ENCODE measurements around the gene TYW1.
"Not testable (repeated sequence)": the region's sequence is repeated elsewhere in the genome, so short reads cannot be mapped to it uniquely, and the experiment has no call there.

Gene TYW1

DNA sequence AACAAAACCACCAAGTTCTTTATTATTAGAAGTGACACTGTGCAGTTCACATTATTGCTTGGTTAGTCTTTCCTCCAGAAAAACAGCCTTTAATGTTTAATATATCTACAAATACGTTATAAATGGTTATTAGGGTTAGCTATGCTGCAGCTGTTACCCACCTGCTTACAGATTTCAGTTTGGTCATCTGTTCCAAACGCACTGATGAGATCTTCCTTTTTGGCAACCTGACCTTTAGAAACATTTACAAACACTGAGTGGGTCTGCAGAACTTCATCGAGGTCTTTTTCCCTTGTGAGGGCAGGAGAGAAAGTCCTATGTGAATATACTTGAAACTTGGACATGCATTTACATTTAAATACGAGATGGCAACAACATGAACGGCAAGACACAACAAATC, 2.6 kb upstream of the TYW1 start:
- DNase-seq (ENCODE audit: low read depth in 2 of 2, low spot score in 1 of 2), result not testable (repeated sequence)

DNA sequence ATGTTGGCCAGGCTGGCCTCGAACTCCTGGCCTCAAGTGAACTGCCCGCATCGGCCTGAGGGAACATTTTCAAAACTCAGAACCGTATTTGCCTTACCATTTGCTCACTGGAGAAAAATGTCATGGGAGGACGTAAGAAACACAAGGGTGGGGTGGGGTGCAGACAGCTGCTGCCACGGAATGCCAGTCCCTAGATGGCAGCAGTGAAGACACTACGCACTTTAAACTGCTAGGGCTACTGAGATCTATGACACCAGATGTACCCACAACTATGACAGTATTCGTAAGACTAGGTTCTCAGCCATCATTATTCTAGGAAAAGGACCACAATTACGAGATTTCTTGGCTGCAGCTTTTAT, 2.0 kb upstream of the TYW1 start:
- peak; percentile 18 to 25 for DNase-seq (ENCODE audit: low read depth in 2 of 2, low spot score in 1 of 2)

DNA sequence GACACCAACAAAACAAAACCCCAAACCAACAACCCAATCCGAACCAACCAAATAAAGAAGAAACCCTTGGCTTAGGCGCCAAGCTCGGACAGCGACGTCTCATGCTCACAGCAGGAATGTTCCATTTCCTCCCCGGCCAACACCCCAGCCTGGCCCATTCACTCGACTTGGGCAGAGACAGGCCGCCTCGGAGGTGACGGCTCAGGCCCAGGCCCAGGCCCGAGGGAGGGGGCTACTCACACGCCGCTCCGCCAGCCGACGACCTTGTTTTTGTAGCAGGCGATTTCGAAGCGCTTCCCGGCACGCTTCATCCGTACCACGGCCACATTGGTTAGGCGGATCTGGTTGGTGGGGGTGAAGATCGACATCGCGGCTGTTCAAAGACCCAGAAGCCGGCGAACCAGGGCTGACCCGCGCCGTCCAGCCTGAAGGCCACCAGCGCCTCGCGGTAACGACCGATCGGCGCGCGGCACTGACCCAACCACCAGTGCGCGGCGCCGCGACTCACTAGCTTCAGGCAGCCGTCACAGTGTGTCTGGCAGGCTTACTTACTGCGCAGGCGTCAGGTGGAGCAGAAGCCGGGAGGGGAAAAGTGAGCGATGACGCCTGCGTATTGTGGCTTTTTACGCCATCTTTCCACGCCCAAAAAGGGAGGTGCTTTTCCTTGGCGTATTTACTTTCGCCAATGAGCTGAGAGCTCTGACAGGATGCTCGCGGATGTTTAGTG, 1.4 kb upstream of the TYW1 start, which contains the start of gene SBDS:
TSS of gene SBDS (minus strand) at position 537 of the 727 bp plus-strand sequence. CDS start at position 368, 169 bp downstream.
- peak; percentile 76 to 87 for DNase-seq (ENCODE audit: low read depth in 2 of 2, low spot score in 1 of 2)

DNA sequence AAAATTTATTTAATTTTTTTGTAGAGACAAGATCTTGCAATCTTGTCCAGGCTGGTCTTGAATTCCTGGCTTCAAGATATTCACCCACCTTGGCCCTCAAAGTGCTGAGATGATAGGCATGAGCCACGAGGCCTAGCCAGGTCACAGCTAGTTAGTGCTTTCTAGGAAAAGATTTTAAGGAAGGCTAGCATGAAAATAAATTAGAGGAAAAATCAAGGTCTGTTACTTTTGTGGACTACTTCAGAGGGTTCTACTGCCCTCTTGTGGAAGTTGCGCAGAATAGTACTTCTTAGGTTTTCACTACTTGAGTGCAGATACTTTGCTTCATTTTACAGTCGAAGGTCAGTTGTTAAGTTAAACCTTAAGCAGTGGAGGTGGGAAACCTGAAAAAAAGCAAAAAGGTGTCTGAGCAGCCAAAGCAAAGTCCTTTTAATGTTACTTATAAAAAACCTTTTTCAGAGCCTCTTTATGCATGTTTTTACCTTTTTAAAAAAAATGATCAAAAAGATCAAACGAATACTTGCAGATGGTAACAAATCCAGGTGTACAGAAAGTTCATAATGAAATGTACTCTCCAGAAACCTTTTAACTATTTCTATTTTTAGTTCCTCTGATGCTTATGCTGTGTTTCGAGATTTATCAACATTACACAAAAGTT, 4.1 kb downstream of the TYW1 start:
- not testable (repeated sequence) for DNase-seq (ENCODE audit: low read depth in 2 of 2, low spot score in 1 of 2)

DNA sequence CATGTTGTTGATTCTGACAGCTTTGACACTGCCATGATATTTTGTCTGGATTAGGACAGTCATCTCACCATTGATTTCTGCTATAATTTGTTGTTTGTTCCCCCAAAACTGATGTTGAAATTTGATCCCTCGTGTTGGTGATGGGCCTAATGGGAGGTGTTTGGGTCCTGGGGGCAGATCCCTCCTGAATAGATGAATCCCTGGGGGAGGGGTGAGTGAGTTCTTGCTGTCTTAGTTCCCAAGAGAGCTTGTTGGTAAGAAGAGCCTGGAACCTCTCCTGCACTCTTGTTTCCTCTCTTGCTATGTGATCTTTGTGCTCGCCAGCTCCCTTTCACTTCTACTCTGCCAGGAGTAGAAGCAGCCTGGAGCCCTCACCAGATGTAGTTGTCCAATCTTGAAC, 7.5 kb downstream of the TYW1 start:
- not testable (repeated sequence) for DNase-seq (ENCODE audit: low read depth in 2 of 2, low spot score in 1 of 2)

DNA sequence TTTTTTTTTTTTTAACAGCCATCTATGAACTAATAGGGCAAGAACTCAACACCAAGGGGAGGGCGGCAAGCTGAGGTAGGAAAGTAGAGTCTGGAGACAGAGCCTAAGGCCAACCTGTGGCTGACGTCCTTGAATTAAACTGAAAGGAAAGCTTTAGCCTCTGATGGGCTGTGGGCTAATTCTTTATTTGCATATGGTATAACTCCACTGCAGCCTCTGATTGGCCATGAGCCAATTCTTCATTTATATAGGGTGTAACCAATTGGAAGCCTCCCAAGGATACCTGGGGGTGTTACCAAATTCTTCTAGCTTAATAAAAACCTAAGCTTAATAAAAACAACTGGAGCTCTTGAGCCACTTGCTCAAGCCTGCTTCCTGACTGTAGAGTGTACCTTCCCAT, 10.3 kb downstream of the TYW1 start:
- no peak for DNase-seq (ENCODE audit: low read depth in 2 of 2, low spot score in 1 of 2)

DNA sequence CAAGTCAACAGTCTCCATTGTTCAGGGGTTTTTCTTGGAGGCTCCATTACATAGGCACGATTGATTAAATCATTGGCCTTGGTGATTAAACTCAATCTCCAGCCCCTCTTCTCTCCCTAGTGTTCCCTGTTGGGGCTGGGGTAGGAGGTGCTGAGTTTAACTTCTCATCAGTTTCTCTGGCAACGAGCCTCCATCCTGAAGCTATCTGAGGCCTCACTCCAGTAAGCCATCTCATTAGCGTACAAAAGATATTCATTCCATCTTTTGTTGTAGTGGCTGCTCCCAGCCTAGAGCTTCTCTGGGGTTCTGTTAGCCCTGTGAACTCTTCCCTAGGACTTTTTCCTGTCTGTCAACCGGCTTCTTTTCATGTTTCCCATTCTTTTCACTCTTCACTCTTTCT, 11.6 kb downstream of the TYW1 start:
- no peak for DNase-seq (ENCODE audit: low read depth in 2 of 2, low spot score in 1 of 2)

DNA sequence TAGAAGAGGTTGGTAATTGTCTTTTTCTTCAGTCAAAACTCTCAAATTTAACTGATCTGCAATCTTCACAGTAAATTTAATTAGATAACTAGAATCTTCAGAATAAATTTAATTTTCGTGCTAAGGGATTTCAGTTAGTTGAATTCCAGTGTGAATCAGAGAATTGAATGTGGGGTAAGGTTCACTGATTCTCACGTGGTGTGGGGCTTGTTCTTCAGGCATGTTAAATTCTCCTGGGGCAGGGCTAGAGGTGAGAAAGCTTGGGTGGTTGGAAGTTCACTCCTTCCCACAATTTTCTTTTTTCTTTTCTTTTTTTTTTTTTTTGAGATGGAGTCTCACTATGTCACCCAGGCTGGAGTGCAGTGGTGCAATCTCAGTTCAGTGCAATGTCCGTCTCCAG, 13.0 kb downstream of the TYW1 start:
- not testable (repeated sequence) for DNase-seq (ENCODE audit: low read depth in 2 of 2, low spot score in 1 of 2)

DNA sequence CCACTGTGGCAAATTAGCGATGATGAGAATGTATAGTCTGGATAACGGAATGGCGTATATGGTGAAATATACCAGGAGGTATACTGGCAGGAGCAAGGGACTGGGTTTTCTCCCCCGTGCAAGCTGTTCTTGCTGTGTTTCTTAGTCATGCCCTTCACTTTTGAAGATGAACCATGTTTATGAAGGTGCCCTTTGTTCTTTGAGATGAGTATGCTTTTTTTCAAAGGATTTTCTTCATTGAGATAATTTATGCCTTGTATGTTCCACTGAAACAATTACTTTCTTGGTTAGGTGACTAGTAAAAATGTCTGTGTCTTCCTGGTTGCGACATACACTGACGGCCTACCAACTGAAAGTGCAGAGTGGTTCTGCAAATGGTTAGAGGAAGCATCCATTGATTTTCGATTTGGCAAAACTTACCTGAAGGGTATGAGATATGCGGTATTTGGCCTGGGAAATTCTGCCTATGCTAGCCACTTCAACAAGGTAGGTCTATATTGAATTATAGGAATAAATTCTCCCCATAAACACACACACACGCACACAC, 17.5 kb downstream of the TYW1 start:
- DNase-seq (ENCODE audit: low read depth in 2 of 2, low spot score in 1 of 2), result not testable (repeated sequence)

DNA sequence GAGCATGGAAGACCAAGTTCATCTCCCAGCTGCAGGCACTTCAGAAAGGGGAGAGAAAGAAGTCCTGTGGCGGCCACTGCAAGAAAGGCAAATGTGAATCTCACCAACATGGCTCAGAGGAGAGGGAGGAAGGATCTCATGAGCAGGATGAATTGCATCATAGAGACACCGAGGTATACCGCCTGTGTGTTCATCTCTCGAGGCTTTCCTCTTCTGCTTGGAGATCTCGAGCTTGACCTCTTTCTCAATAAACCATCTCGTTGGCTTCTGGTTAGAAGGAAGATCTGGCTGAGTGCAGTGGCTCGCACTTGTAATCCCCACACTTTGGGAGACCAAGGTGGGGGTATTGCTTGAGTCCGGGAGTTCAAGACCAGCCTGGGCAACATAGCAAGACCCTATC, 21.3 kb downstream of the TYW1 start:
- not testable (repeated sequence) for DNase-seq (ENCODE audit: low read depth in 2 of 2, low spot score in 1 of 2)

DNA sequence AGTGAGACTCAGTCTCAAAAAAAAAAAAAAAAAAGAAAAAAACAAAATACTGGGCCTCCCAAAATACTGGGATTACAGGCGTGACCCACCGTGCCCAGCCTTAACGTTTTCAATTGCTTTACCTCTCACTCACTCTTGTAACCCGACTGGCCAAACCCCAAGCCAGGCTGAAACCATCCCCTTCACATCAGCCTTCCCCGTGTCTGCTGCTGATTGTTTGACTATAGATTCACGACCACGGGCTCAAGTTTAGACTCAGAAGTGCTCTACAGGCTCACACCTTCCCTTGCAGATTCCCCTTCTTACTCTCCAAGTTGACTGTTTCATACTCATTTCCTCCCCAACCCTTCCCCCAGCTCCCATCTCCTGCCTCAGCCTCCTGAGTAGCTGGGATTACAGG, 22.3 kb downstream of the TYW1 start:
- DNase-seq (ENCODE audit: low read depth in 2 of 2, low spot score in 1 of 2), result no peak

DNA sequence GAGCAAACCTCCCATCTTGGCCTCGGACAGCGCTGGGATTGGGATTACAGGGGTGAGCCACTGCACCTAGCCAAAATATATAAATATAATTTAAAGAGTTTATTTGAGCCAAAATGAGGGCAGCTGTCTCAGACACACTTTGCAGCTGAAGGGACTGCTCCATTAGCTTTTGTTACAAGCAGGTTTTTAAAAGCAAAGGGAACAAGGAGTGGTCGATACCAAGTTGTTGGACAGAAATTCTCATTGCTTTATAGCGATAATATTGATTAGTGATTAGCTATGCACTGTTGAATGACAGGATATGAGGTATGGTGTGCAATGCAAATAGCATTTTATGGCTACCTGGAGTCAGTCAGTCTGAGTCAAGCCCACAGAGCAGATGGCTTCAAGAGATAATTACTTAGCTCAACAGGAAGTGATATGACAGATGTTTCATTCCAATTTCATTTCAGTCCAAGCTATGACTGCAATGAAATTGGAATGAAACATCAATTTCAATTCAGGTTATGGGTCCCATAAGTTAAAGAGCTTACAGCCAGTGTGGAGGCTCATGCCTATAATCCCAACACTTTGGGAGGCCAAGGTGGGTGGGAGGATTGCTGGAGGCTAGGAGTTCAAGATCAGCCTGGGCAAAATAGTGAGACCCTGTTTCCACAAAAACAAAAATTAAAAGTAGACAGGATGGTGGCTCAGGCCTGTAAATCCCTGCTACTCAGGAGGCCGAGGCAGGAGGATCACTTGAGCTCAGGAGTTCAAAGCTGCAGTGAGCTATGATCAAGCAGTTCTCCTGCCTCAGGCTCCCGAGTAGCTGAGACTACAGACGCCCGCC, 23.1 kb downstream of the TYW1 start:
- no peak for DNase-seq (ENCODE audit: low read depth in 2 of 2, low spot score in 1 of 2)

DNA sequence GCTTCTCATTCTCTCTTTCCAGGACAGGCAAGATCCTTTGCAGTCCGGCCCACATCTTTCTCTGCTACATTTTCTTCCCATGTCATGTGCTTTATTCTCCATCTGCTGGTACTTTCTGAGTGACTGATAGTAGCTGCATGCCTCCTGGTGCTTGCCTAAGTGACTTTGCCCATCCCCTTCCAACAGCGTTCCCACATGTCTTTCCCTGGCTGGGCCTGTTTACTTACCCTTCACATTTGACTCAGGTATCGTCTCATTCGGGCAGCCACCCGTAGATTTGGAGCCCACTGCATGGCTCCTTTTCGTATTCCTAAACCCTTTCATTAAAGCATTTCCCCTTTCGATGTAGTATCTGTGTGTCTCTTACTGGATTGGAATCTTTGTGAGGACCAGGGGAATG, 24.6 kb downstream of the TYW1 start:
- no peak for DNase-seq (ENCODE audit: low read depth in 2 of 2, low spot score in 1 of 2)

DNA sequence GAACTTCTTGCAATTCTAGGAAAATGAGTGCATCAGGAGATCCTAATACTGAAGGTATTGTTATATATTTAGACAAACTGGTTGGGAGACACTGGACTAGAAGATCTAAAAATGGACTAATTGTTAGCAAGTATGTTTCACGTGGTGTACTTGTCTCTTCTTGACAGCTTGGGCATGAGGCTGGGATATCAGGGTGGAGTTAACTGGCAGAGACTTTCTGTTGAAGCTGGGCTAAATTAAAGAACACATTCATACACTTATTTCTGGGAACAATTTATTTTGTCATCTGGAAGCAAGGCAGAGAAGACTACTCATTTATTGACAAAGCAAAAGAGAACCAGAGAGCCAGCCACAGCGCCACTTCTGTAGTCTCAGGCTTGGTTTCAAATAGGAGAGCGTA, 25.9 kb downstream of the TYW1 start:
- DNase-seq (ENCODE audit: low read depth in 2 of 2, low spot score in 1 of 2), result no peak

DNA sequence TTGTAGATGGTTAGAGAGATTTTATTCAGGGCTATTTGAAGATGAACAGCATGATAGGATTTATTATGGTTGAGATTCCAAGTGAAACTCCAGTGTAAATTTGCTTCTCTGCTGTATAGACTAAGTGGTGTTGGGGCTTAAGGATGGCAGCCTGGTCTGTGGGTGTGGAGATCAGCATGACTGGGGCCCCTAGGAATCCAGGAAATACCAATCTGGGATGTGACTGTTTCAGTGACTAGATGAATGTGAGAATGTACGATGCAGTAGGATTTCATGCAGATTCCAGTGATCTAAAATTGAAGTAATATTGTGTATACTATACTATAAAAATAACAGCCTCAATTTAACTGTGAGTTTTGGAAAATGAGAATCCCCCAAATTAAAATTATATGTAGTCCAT, 28.8 kb downstream of the TYW1 start:
- not testable (repeated sequence) for DNase-seq (ENCODE audit: low read depth in 2 of 2, low spot score in 1 of 2)

DNA sequence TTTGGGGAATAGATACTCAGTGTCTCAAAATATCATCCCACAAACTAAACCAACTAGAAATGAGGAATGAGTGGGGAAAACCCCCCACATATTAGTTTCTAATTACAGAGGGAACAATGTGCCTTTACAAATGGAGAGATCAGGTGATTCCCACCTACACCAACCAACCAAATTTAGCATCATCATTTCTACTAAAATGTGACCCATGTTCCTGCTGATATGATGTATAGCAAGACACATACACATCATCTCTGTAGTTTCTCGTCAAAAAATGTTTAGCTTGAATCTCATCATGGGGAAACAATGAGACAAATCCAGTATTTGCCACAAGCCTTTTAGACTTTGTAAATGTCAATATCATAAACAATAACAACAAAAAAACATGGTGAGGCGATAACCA, 35.1 kb downstream of the TYW1 start:
- not testable (repeated sequence) for DNase-seq (ENCODE audit: low read depth in 2 of 2, low spot score in 1 of 2)

DNA sequence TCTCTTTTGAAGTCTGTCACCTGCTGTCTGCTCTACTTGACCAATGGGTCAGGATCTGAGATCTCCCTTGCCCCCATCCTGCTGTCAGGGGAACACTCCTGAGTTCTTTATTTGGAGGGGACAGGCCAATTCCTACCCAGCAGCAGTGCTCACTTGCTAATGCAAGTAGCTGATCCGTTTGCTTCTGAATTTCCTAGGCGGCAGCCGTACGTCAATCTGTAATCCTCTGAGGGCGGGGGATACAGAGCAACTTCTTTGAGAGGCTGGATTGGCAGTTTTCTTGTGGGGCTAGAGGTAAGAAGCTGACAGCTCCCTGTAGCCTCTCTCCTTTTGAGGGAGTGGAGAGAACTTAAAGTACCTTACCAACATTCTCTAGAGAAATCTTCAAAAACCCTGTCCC, 36.6 kb downstream of the TYW1 start:
- no peak for DNase-seq (ENCODE audit: low read depth in 2 of 2, low spot score in 1 of 2)

DNA sequence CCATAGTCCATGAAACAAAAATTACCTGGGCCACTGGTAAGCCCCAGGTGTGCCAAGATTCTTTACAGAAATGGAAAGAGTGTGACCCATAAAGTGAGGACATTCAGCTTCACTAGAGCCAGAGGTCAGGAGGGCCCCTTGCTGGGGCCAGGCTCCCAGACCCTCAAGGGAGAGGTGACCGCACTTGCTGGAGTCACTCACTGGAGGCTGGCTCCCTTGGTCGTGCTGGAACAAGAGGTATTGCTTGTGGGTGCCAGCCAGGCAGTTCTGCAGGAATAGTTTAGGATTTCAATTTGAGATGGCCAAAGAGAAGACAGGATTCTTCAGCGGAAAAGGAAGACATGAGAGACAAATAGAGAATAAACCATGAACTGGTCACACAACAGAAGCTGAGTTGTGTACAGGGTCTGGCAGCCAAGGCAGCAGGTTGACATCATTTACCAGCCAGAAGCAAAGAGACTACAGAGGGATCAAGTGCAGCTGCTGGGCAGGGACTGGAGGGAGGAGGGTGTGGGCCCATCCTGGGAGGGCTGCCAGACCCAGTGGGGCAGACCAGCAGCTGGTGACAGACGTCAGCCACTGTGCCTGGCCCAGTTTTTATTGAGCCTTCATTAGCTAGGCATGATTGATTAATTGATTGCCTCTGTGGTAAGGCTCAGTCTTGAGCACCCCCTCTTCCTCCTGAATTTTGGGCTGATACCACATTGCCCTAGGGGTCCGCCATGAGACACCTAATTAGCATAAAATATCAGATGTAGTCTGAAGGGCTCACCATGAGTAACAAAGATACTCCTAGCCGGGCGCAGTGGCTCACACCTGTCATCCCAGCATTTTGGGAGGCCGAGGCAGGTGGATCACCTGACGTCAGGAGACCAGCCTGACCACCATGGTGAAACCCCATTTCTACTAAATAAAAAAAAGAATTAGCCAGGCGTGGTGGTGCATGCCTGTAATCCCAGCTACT, 40.1 kb downstream of the TYW1 start:
- not testable (repeated sequence) for DNase-seq (ENCODE audit: low read depth in 2 of 2, low spot score in 1 of 2)

DNA sequence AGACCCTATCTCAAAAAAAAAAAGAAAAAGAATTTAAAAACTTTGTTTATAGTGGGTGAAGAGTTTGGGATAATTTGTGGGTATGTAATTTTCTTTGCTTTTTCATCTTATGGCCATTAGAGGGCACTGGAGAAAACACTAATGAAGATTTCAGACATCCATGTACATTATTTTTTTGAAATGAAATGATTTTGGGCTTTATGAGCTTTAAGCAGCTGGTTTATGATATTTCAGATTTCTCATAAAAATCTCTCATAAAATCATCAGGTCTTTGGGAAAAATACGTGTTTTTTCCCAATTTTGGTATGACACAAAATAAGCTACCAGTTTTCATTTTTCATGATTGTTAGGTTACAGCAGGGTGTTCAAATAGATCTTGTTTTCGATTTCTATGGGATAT, 44.2 kb downstream of the TYW1 start:
- not testable (repeated sequence) for DNase-seq (ENCODE audit: low read depth in 2 of 2, low spot score in 1 of 2)

DNA sequence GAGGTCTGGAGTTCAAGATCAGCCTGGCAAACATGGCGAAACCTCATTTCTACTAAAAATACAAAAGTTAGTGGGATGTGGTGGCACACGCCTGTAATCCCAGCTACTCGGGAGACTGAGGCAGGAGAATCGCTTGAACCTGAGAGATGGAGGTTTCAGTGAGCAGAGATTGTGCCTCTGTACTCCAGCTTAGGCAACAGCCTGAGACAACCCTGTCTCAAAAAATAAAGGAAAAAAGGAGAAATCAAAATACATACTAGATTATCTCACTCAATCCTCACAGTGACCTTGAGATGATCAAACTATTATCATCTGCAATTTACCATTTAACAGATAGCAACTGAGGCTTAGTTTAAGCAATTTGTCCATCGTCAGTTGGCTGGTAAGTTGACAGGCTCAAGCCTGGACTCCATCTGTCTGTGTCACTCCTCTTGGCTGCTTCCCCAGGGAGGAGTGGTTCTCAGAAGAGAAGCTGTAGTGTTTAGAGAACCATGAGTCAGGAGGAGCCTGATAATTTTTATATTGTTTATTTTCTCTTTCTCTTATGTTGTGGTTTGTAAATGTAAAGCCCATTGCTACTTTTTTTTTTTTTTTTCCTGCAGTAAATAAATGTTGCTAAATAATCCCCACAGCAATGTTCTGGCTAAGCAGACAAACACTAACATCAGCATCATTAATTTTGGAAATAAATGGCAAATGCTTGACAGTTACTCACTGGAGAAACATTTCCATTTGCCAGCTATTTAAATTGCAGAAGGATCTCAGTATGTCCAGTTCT, 46.3 kb downstream of the TYW1 start:
- DNase-seq (ENCODE audit: low read depth in 2 of 2, low spot score in 1 of 2), result not testable (repeated sequence)
